CD14-positive monocyte (primary cell): ENCODE data around the gene TANC1. TPM values are rescaled to one million over a fixed set of nuclear protein-coding genes. Genes with fewer than 3 reads are reported as not detected.

Source experiments
- DNase-seq, 3 donors: peaks; one replicate each; pipeline ENCODE4 v3.0.0-alpha.2; 2011 to 2022
- H2AFZ ChIP-seq: 2 replicates; pipeline ENCODE4 v1.6.0; 2012; ENCODE audit warnings: mild to moderate bottlenecking, low read depth, low read length, inconsistent platforms; ENCODE audit not compliant: insufficient read depth, poor library complexity, severe bottlenecking
- H3K27ac ChIP-seq, 2 donors: 1 replicate in 1 of 2; 2 replicates in 1 of 2; pipeline ENCODE4 v1.5.1; 2012 to 2013; ENCODE audit warnings: low read length in 2 of 2, control low read depth in 1 of 2, inconsistent platforms in 1 of 2, low read depth in 1 of 2, mild to moderate bottlenecking in 1 of 2
- H3K27me3 ChIP-seq, 2 donors: one replicate each; pipeline versions ENCODE4 v1.6.0 to v1.6.1; 2011 to 2013; ENCODE audit warnings: low read length in 2 of 2; ENCODE audit not compliant: control insufficient read depth in 2 of 2, insufficient read depth in 2 of 2
- H3K36me3 ChIP-seq, 2 donors: replicated peaks in 1 of 2; 1 replicate in 1 of 2; 2 replicates in 1 of 2; pipeline versions ENCODE4 v1.5.1 to v1.6.1; 2012 to 2013; ENCODE audit warnings: low read length in 2 of 2, control low read depth in 1 of 2, inconsistent platforms in 1 of 2, mild to moderate bottlenecking in 1 of 2; ENCODE audit not compliant: insufficient read depth in 2 of 2, control insufficient read depth in 1 of 2
- H3K4me1 ChIP-seq, 2 donors: 1 replicate in 1 of 2; 2 replicates in 1 of 2; pipeline versions ENCODE4 v1.5.1 to v1.6.1; 2012 to 2013; ENCODE audit warnings: low read length in 2 of 2, control low read depth in 1 of 2, inconsistent platforms in 1 of 2, mild to moderate bottlenecking in 1 of 2, moderate library complexity in 1 of 2; ENCODE audit not compliant: insufficient read depth in 2 of 2, control insufficient read depth in 1 of 2
- H3K4me2 ChIP-seq: replicated peaks from 2 replicates; pipeline ENCODE3; 2012; ENCODE audit warnings: low read length, moderate library complexity, mild to moderate bottlenecking; ENCODE audit not compliant: poor library complexity, severe bottlenecking; ENCODE audit errors: extremely low read depth
- H3K4me3 ChIP-seq, 3 experiments: fragments of 200-600 bp in 1 of 3; sonication (generic) in 1 of 3; replicated peaks in 1 of 3; 1 replicate in 2 of 3; 2 replicates in 1 of 3; pipeline ENCODE4 v1.5.1; 2011 to 2013; ENCODE audit warnings: low read length in 3 of 3, mild to moderate bottlenecking in 3 of 3, control low read depth in 2 of 3, low read depth in 2 of 3, inconsistent platforms in 1 of 3, moderate library complexity in 1 of 3
- H3K79me2 ChIP-seq: 2 replicates; pipeline ENCODE4 v1.6.0; 2012; ENCODE audit warnings: mild to moderate bottlenecking, control low read depth, inconsistent platforms, low read length, moderate library complexity; ENCODE audit not compliant: insufficient read depth
- H3K9ac ChIP-seq: 2 replicates; pipeline ENCODE4 v1.6.0; 2017; ENCODE audit warnings: low read length, mild to moderate bottlenecking; ENCODE audit not compliant: insufficient read depth, poor library complexity, severe bottlenecking
- H3K9me3 ChIP-seq, 2 donors: replicated peaks in 1 of 2; 1 replicate in 1 of 2; 2 replicates in 1 of 2; pipeline versions ENCODE4 v1.5.1 to v1.6.1; 2012 to 2013; ENCODE audit warnings: low read length in 2 of 2, control low read depth in 1 of 2; ENCODE audit not compliant: control insufficient read depth in 1 of 2, insufficient read depth in 1 of 2
- H4K20me1 ChIP-seq: 2 replicates; pipeline ENCODE4 v1.6.0; 2012; ENCODE audit warnings: mild to moderate bottlenecking, low read length, control low read depth, moderate library complexity; ENCODE audit not compliant: insufficient read depth
- H3K27ac Mint-ChIP-seq, 7 donors: one replicate each; pipeline ENCODE4 v1.8.0; 2020; ENCODE audit warnings: mild to moderate bottlenecking in 7 of 7, mixed read lengths in 7 of 7, moderate library complexity in 6 of 7, inconsistent platforms in 2 of 7
- H3K27me3 Mint-ChIP-seq, 3 donors: one replicate each; pipeline ENCODE4 v1.8.0; 2021 to 2022; ENCODE audit warnings: low read depth in 3 of 3, mild to moderate bottlenecking in 3 of 3, mixed read lengths in 3 of 3, moderate library complexity in 3 of 3, inconsistent platforms in 1 of 3
- H3K36me3 Mint-ChIP-seq, 2 donors: one replicate each; pipeline ENCODE4 v1.8.0; 2020; ENCODE audit warnings: mixed read lengths in 2 of 2, inconsistent platforms in 1 of 2, mild to moderate bottlenecking in 1 of 2
- H3K4me1 Mint-ChIP-seq: one replicate; pipeline ENCODE4 v1.8.0; 2020; ENCODE audit warnings: mild to moderate bottlenecking, mixed read lengths
- H3K4me3 Mint-ChIP-seq, 2 donors: one replicate each; pipeline ENCODE4 v1.8.0; 2020; ENCODE audit warnings: mild to moderate bottlenecking in 2 of 2, mixed read lengths in 2 of 2, moderate library complexity in 1 of 2
- H3K9me3 Mint-ChIP-seq, 7 donors: one replicate each; pipeline ENCODE4 v1.8.0; 2020 to 2022; ENCODE audit warnings: mixed read lengths in 7 of 7, mild to moderate bottlenecking in 6 of 7, moderate library complexity in 6 of 7, inconsistent platforms in 2 of 7
- WGBS: methylation state at CpG from one replicate; pipeline ENCODE4 v1.1.5; 2013; ENCODE audit warnings: missing lambda C conversion rate; ENCODE audit not compliant: insufficient coverage; 5-methylcytosine and 5-hydroxymethylcytosine counted together
- intact Hi-C, 2 donors: fragments of 100-400 bp; cut with micrococcal nuclease; formaldehyde crosslinking; loops; one replicate each; pipeline versions ENCODE4 v1.15.0 to v1.15.1; 2023
- polyA plus RNA-seq, 3 donors: library from polyadenylated mRNA; depleted of rRNA in 1 of 3; unstranded in 2 of 3; stranded (reverse) in 1 of 3; fragments of 300-500 nt in 2 of 3; fragments of >200 nt in 1 of 3; fragmentation: Illumina TruSeq in 2 of 3; gene quantifications; 1 replicate in 2 of 3; 2 replicates in 1 of 3; pipeline ENCODE4 v1.2.3, GENCODE V29; 2012 to 2021
- TF ChIP-seq, protein P1 (sequence below): fragments of 200-600 bp; IDR thresholded peaks from one replicate; pipeline ENCODE4 v1.8.0; 2022; ENCODE audit warnings: antibody characterized with exemption, mild to moderate bottlenecking

The TANC1 gene
- polyA plus RNA-seq, 3 donors = 0.04 TPM; not detected in 2

DNA sequence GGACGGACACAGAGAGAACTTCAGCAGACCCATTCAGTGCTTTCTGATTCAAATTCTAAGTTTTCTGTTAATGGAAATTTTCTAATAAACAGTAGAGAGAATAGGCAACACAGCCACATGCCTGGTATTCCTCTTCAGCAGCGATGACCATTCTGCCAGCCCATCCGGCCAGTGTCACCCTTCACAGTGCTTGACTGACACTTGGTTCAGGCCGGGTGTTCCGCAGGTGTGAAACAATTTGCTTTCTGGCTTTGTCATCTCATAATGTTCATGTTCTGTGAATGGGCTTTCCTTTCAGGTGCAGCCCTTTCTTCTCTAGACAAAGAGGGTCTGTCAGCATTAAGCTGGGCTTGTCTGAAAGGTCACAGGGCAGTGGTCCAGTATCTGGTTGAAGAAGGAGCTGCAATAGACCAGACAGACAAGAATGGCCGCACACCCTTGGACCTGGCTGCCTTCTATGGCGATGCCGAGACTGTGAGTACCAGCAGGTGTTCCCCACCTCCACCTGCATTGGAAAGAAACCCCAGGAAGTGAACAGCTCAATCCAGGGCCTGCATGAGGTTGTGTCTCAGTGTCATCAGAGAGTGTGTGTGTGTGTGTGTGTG lies 251.1 kb downstream of the TANC1 start:
- H3K36me3 ChIP-seq = no peaks in the 10 kb centered on the region

DNA sequence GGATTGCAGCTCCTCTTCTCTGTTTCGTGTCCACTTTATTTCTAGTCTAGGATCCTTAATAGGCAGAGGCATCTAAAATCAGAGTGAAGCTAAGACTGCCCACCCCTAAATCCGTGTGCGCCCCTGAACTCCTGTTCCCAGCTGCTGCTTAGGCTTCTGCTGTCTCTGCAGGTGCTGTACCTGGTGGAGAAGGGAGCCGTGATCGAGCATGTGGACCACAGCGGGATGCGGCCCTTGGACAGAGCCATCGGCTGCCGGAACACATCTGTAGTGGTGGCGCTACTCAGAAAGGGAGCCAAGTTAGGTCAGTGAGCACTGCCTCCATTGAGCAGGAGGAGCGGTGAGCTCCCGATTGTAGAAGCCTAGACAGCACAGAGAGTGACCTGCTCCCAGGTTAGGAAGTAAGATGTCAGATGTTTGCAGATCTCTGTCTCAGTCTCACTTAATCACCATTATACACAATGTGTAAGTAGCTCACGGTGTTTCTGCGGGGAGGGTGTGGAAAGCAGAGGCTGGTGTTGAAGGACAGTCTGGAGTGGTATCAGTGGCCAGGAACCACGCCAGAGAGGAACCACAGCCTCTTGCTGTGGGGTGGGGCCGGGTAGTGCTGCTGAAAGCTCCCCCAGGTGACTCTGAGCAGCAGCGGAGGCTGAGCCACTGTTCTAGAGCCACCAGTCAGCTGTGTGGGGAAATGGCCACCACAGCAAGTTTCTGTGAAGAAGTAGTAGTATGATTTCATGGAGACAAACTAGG lies 255.8 kb downstream of the TANC1 start:
- H3K36me3 Mint-ChIP-seq = no peaks in the 10 kb centered on the region
- Histone ChIP-seq H3K4me1 (peaks cover 12 to 13% of the 10 kb centered on the region in 2 donors), H2AFZ (no peak overlapping the region), H3K9ac (no peak overlapping the region), H4K20me1 (no peaks in the 10 kb centered on the region), H3K79me2 (no peaks in the 10 kb centered on the region), H3K27ac (no peak overlapping the region), H3K9me3 (no peaks in the 10 kb centered on the region), H3K4me2 (no peak overlapping the region), H3K27me3 (no peaks in the 10 kb centered on the region), H3K4me3 (no peak overlapping the region), H3K36me3 (no peaks in the 10 kb centered on the region)
- H3K4me1 Mint-ChIP-seq = peaks cover 9% of the 10 kb centered on the region
- DNase-seq = no peak
- TF ChIP-seq, protein P1, sequence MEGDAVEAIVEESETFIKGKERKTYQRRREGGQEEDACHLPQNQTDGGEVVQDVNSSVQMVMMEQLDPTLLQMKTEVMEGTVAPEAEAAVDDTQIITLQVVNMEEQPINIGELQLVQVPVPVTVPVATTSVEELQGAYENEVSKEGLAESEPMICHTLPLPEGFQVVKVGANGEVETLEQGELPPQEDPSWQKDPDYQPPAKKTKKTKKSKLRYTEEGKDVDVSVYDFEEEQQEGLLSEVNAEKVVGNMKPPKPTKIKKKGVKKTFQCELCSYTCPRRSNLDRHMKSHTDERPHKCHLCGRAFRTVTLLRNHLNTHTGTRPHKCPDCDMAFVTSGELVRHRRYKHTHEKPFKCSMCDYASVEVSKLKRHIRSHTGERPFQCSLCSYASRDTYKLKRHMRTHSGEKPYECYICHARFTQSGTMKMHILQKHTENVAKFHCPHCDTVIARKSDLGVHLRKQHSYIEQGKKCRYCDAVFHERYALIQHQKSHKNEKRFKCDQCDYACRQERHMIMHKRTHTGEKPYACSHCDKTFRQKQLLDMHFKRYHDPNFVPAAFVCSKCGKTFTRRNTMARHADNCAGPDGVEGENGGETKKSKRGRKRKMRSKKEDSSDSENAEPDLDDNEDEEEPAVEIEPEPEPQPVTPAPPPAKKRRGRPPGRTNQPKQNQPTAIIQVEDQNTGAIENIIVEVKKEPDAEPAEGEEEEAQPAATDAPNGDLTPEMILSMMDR = no peak
- intact Hi-C loops = no loop called here
- WGBS = 90% methylated on average over 12 of the region's 17 CpGs
- peaks cover 0 to 1% (median 0%) of the 10 kb centered on the region in 7 donors for H3K9me3 Mint-ChIP-seq
- no peak overlapping the region for H3K27ac Mint-ChIP-seq
- H3K27me3 Mint-ChIP-seq = peaks cover 0 to 2% (median 0%) of the 10 kb centered on the region in 3 donors
- no peak overlapping the region for H3K4me3 Mint-ChIP-seq

More for the DNA sequence above, 251.1 kb downstream of the TANC1 start:
- no peak overlapping the region for H3K9ac ChIP-seq
- peaks cover 0 to 8% of the 10 kb centered on the region in 2 donors for H3K9me3 ChIP-seq
- intact Hi-C loops = no loop called here
- Mint-ChIP-seq H3K27ac (no peak overlapping the region), H3K4me1 (no peaks in the 10 kb centered on the region), H3K27me3 (peaks cover 0 to 2% (median 0%) of the 10 kb centered on the region in 3 donors), H3K9me3 (peaks cover 0 to 9% (median 5%) of the 10 kb centered on the region in 7 donors), H3K4me3 (no peak overlapping the region), H3K36me3 (no peaks in the 10 kb centered on the region)
- no peaks in the 10 kb centered on the region for H3K4me1 ChIP-seq
- no peak overlapping the region for H3K4me2 ChIP-seq
- H2AFZ ChIP-seq = no peak overlapping the region
- no peak for DNase-seq
- H3K27ac ChIP-seq = no peak overlapping the region
- no peaks in the 10 kb centered on the region for H3K27me3 ChIP-seq
- H3K79me2 ChIP-seq = no peaks in the 10 kb centered on the region
- H3K4me3 ChIP-seq = no peak overlapping the region
- TF ChIP-seq, protein P1 = no peak
- 100% methylated on average over 5 of the region's 8 CpGs for WGBS
- H4K20me1 ChIP-seq = no peaks in the 10 kb centered on the region
